ENCODE data around the gene SEMA5A.

SEMA5A gene

GRCh38 chr5:9071074-9071473 is 474.8 kb downstream of the SEMA5A start:
- H3K9me3 ChIP-seq (ENCODE audit: control insufficient read depth, insufficient read depth, low read depth, low read length): no peaks in the 10 kb centered on the region
- no peak for TF ChIP-seq ZNF174 (tag by site-specific recombination; IDR thresholded peaks at IDR 0.05)
- no peak overlapping the region for H3K4me3 ChIP-seq (ENCODE audit: low read depth, low read length)
- POLR2A ChIA-PET: no interaction called here
- CTCF ChIA-PET: no interaction called here
- H3K4me1 ChIP-seq (ENCODE audit: control insufficient read depth, insufficient read depth, low read length): no peaks in the 10 kb centered on the region
- H3K27ac ChIP-seq (ENCODE audit: extremely low read depth, low read depth, low read length): no peak overlapping the region
- H3K36me3 ChIP-seq (ENCODE audit: control insufficient read depth in 2 of 2, insufficient read depth in 1 of 2, low read length in 2 of 2): no peaks in the 10 kb centered on the region

GRCh38 chr5:9069650-9070049 is 476.2 kb downstream of the SEMA5A start:
- Histone ChIP-seq H3K27ac (ENCODE audit: extremely low read depth, low read depth, low read length) (no peak overlapping the region), H3K4me3 (ENCODE audit: low read depth, low read length) (no peak overlapping the region), H3K36me3 (ENCODE audit: control insufficient read depth in 2 of 2, insufficient read depth in 1 of 2, low read length in 2 of 2) (no peaks in the 10 kb centered on the region), H3K9me3 (ENCODE audit: control insufficient read depth, insufficient read depth, low read depth, low read length) (no peaks in the 10 kb centered on the region), H3K4me1 (ENCODE audit: control insufficient read depth, insufficient read depth, low read length) (no peaks in the 10 kb centered on the region)
- TF ChIP-seq HOXD13 (CRISPR knock-in tag; IDR thresholded peaks at IDR 0.05; ENCODE audit: borderline replicate concordance): peak; percentile 82; the same call in 1 of the 2 replicates
- TF ChIP-seq ZSCAN18 (tag by site-specific recombination; IDR thresholded peaks at IDR 0.05): no peak
- ChIA-PET POLR2A (no interaction called here), CTCF (no interaction called here)

GRCh38 chr5:9067154-9067553 is 478.7 kb downstream of the SEMA5A start:
- Histone ChIP-seq H3K27ac (ENCODE audit: extremely low read depth, low read depth, low read length) (no peak overlapping the region), H3K4me1 (ENCODE audit: control insufficient read depth, insufficient read depth, low read length) (no peaks in the 10 kb centered on the region), H3K4me3 (ENCODE audit: low read depth, low read length) (no peak overlapping the region), H3K9me3 (ENCODE audit: control insufficient read depth, insufficient read depth, low read depth, low read length) (no peaks in the 10 kb centered on the region), H3K36me3 (ENCODE audit: control insufficient read depth in 2 of 2, insufficient read depth in 1 of 2, low read length in 2 of 2) (no peaks in the 10 kb centered on the region)
- ChIA-PET CTCF (no interaction called here), POLR2A (no interaction called here)
- TF ChIP-seq ZNF513 (tag by site-specific recombination; IDR thresholded peaks at IDR 0.05) (no peak), ZNF391 (tag by site-specific recombination; IDR thresholded peaks at IDR 0.05; ENCODE audit: borderline replicate concordance, low read depth) (no peak), GLI2 (tag by site-specific recombination; IDR thresholded peaks at IDR 0.05; ENCODE audit: borderline replicate concordance, low read depth) (no peak), GLIS2 (tag by site-specific recombination; IDR thresholded peaks at IDR 0.05) (no peak), ZXDB (tag by site-specific recombination; IDR thresholded peaks at IDR 0.05) (no peak), PRDM4 (tag by site-specific recombination; IDR thresholded peaks at IDR 0.05) (no peak), ZNF10 (tag by site-specific recombination; IDR thresholded peaks at IDR 0.05) (no peak), PRDM2 (tag by site-specific recombination; IDR thresholded peaks at IDR 0.05; ENCODE audit: borderline replicate concordance) (no peak), ZNF660 (tag by site-specific recombination; IDR thresholded peaks at IDR 0.05) (no peak), ZNF776 (tag by site-specific recombination; IDR thresholded peaks at IDR 0.05; ENCODE audit: borderline replicate concordance) (no peak), ZNF571 (tag by site-specific recombination; IDR thresholded peaks at IDR 0.05) (no peak)
